Measurements from ENCODE around the gene DYNLT1. TPM values are rescaled to one million over a fixed set of nuclear protein-coding genes. Genes with fewer than 3 reads are reported as not detected.
A peak's percentile ranks its signal among the peaks of the same experiment; 100 is the strongest.

Gene DYNLT1
- total RNA-seq, 1 experiment from 2014 or later: 105 TPM

GRCh38 chr6:158684311-158684710 is 39.8 kb upstream of the DYNLT1 start:
- no peak for DNase-seq
- H4K20me1 ChIP-seq (ENCODE audit: insufficient read depth): no peaks in the 10 kb centered on the region
- H3K4me3 ChIP-seq: no peak overlapping the region
- intact Hi-C loops (cut with micrococcal nuclease; ENCODE audit: unreplicated experiment): no loop called here
- H3F3A ChIP-seq (ENCODE audit: insufficient read depth, low read depth): peaks cover 21% of the 10 kb centered on the region; the same call in 1 of the 2 replicates
- peaks cover 60% of the 10 kb centered on the region for H3K4me1 ChIP-seq (replicated peaks; ENCODE audit: insufficient read depth)
- H3K27ac ChIP-seq: peak overlapping the region; percentile 45; the same call in 1 of the 2 replicates
- no peak for TF ChIP-seq CTCF (conservative IDR thresholded peaks at IDR 0.05)
- TF ChIP-seq EZH2 (IDR thresholded peaks at IDR 0.05; ENCODE audit: low read depth): no peak
- H2AFZ ChIP-seq: no peak overlapping the region
- no peaks in the 10 kb centered on the region for H3K9me3 ChIP-seq (ENCODE audit: insufficient read depth, low read depth)
- no peaks in the 10 kb centered on the region for H3K79me2 ChIP-seq (ENCODE audit: low read depth)
- no peaks in the 10 kb centered on the region for H3K9me2 ChIP-seq (ENCODE audit: insufficient read depth)
- no peaks in the 10 kb centered on the region for H3K27me3 ChIP-seq (ENCODE audit: insufficient read depth, low read depth)
- CTCF ChIA-PET: interaction anchor here (0.7 kb wide), 1 partner anchor 17 kb away, joined by 7 read pairs; no protein-coding TSS in a partner anchor
- H3K36me3 ChIP-seq (ENCODE audit: low read depth): no peaks in the 10 kb centered on the region
- peak overlapping the region; percentile 52 for H3K4me2 ChIP-seq
- POLR2A ChIA-PET (ENCODE audit: unreplicated experiment): no interaction called here
- no TSS peak for BruUV-seq (replicated peaks)

GRCh38 chr6:158680481-158680880 is 35.9 kb upstream of the DYNLT1 start:
- Histone ChIP-seq H2AFZ (no peak overlapping the region), H3K27me3 (ENCODE audit: insufficient read depth, low read depth) (no peaks in the 10 kb centered on the region), H3K27ac (no peak overlapping the region), H3K9me3 (ENCODE audit: insufficient read depth, low read depth) (no peaks in the 10 kb centered on the region), H3K4me2 (no peak overlapping the region), H3K4me3 (no peak overlapping the region), H3K4me1 (replicated peaks; ENCODE audit: insufficient read depth) (peaks cover 41% of the 10 kb centered on the region), H3K79me2 (ENCODE audit: low read depth) (no peaks in the 10 kb centered on the region), H3F3A (ENCODE audit: insufficient read depth, low read depth) (peaks cover 23% of the 10 kb centered on the region), H3K9me2 (ENCODE audit: insufficient read depth) (no peaks in the 10 kb centered on the region), H4K20me1 (ENCODE audit: insufficient read depth) (no peaks in the 10 kb centered on the region), H3K36me3 (ENCODE audit: low read depth) (no peaks in the 10 kb centered on the region)
- TF ChIP-seq EZH2 (IDR thresholded peaks at IDR 0.05; ENCODE audit: low read depth) (no peak), CTCF (conservative IDR thresholded peaks at IDR 0.05) (no peak)
- intact Hi-C loops (cut with micrococcal nuclease; ENCODE audit: unreplicated experiment): no loop called here
- BruUV-seq (replicated peaks): no TSS peak
- ChIA-PET POLR2A (ENCODE audit: unreplicated experiment) (no interaction called here), CTCF (no interaction called here)
- DNase-seq: no peak

GRCh38 chr6:158680015-158680414 is 35.5 kb upstream of the DYNLT1 start:
- Histone ChIP-seq H3F3A (ENCODE audit: insufficient read depth, low read depth) (peaks cover 23% of the 10 kb centered on the region), H3K36me3 (ENCODE audit: low read depth) (no peaks in the 10 kb centered on the region), H3K79me2 (ENCODE audit: low read depth) (no peaks in the 10 kb centered on the region), H4K20me1 (ENCODE audit: insufficient read depth) (no peaks in the 10 kb centered on the region), H3K4me2 (no peak overlapping the region), H3K4me1 (replicated peaks; ENCODE audit: insufficient read depth) (peaks cover 36% of the 10 kb centered on the region), H3K4me3 (no peak overlapping the region), H2AFZ (no peak overlapping the region), H3K9me2 (ENCODE audit: insufficient read depth) (no peaks in the 10 kb centered on the region), H3K9me3 (ENCODE audit: insufficient read depth, low read depth) (no peaks in the 10 kb centered on the region), H3K27ac (no peak overlapping the region), H3K27me3 (ENCODE audit: insufficient read depth, low read depth) (no peaks in the 10 kb centered on the region)
- DNase-seq: no peak
- CTCF ChIA-PET: no interaction called here
- POLR2A ChIA-PET (ENCODE audit: unreplicated experiment): no interaction called here
- TF ChIP-seq EZH2 (IDR thresholded peaks at IDR 0.05; ENCODE audit: low read depth): no peak
- no peak for TF ChIP-seq CTCF (conservative IDR thresholded peaks at IDR 0.05)
- intact Hi-C loops (cut with micrococcal nuclease; ENCODE audit: unreplicated experiment): no loop called here
- no TSS peak for BruUV-seq (replicated peaks)

Measured in PC-9 (cell line).